ENCODE results near the gene FAM25G.

FAM25G gene

DNA sequence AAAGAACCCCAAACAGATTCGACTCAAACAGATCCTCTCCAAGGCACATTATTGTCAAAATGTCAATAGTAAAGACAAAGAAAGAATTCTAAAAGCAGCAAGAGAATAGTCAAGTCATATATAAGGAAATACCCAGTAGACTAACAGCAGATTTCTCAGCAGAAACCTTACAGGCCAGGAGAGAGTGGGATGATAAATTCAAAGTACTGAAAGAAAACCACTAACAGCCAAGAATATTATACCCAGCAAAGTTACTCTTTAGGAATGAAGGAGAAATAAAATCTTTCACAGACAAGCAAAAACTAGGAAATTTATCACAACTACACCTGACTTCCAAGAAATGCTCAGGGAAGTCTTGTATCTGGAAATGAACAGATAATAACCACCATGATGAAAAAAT, 45.8 kb downstream of the FAM25G start:
- DNase-seq = no peak

DNA sequence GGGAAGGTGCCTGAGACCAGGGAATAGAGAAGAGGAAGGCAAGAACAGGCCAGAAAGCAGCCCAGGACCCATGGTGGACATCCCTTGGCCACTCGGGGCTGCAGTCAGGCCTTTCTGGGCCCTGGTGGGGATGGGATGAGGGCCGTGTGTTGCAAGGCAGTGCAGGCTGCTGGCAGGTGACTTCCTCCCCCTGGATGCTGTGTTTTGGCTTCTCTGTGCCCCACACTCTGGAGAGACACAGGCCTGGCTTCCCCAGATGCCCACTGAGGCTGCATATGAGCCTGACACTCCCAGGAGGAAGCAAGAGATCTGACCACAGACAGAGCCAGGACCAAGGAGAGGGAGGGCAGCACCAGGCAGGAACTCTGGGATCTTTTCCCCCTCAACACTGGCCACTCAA, 47.5 kb downstream of the FAM25G start:
- DNase-seq = no peak

DNA sequence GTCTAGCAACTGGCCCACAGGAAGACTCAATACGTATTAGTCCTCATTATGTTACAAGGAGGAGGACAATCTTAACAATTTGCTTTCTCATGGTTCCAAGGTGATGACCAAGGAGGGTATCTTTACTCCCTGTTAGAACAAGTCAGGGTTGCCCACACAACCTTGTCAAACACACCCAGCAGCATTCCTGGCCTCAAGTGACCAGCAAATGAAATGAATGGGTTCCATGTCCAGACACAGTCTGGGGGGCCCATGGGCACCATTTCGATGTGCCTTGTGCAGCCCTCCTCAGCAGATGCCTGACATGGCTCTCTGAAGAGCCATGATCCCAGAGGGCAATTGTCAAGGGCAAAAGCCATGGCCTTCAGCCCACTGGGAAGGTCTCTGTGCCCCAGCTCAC, 48.4 kb downstream of the FAM25G start:
- DNase-seq = no peak

DNA sequence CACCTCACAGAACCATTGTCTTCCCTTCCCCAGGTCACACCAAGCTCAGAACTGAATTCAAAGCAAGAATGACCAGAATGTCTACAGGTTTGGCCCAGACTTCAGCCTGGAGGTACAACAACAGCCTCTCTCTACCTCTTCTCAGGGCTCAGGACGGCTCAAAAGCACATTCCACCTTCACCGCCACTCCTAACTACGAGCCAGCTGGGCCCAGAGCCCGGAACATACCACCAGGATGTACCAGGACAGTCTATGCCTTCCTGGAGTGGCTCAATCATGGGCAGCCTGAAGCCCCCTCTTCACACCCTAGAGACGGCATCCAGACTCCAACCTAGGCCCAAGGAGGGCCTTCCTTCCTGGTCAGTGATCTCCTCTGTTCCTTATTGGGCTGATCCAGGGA, 49.1 kb downstream of the FAM25G start:
- no peak for DNase-seq

DNA sequence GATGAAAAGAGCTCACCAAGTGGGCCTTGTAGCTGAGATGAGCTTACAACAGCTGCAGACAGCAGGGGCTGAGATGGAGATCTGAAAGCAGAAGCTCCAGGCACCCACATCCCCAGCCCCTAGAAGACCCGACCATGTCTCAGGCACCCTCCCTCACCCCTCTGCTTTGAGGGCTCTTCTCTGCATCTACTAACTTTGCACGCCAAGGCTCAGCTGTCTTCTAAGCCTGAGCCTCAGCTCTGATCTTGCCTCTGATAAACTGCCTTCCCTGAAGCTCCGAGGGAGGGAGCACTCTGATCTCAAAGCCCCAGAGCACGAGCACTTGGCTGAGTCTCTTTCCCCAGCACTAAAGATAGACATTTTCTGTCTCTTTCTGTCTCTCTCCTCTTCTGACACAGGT, 49.6 kb downstream of the FAM25G start:
- no peak for DNase-seq

DNA sequence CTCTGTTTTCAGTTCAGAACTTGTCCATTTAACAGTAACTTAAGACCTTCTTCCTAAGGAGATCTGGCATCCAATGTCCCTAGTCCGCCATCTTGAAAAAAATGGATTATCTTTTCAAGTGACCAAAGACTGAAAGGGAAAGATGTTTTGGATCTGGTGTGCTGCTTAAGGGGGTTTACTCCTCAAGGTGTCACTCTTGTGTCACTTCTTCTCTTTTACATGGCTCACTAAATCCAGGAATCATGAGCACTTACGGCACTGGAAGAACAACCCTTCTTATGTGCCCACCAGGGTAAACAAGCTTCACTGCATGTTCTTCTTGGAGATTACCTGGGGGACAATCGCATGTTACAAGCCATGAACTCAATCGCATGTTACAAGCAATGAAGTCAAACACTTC, 51.3 kb downstream of the FAM25G start:
- DNase-seq = no peak

DNA sequence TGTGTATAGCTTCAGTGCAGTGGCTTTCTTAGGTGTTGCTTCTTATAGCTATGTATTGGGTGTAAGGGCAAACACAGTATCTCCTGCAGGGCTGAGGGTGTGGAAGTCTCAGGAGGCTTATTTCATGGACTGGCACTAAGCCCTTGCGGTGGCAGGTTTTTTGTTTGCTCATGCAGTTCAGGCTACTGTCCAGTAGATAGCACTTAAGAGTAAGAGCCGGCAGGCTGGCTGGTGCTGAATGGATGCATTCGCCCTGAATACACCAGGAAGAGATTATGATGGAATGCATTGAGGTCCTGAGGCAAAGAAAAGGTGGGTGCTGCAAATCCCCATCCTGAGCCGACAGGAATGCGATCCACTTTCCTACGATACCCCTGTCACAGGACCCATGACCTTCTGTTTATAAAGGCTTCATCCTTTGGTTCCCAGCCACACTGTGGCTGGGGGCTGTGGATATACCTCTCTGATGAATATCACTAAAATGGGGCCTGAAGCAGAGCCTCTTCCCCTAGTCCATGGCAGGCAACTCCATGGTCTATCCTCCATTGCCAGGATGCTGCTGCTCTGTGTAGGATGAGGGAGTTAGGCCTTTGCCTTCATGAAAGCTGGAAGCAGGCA, 52.5 kb downstream of the FAM25G start:
- DNase-seq = no peak

Measured in NCI-H2171 (cell line).